ENCODE results near the gene ATXN7L3. TPM values are rescaled to one million over a fixed set of nuclear protein-coding genes. Genes with fewer than 3 reads are reported as not detected.

Gene ATXN7L3
- total RNA-seq, 1 experiment from 2014 or later = 65.7 TPM

GRCh38 chr17:44177640-44178039, 22.0 kb downstream of the ATXN7L3 start:
- POLR2A ChIA-PET = no interaction called here
- no peak for DNase-seq (ENCODE audit: unreplicated experiment)
- TF ChIP-seq CTCF (IDR thresholded peaks at IDR 0.05; ENCODE audit: unreplicated experiment) = no peak
- H3K36me3 Mint-ChIP-seq (ENCODE audit: insufficient read depth, unreplicated experiment) = peaks cover 21% of the 10 kb centered on the region
- H3K27ac Mint-ChIP-seq (ENCODE audit: low read depth, unreplicated experiment) = no peak overlapping the region
- H3K4me1 Mint-ChIP-seq (ENCODE audit: insufficient read depth, unreplicated experiment) = no peaks in the 10 kb centered on the region
- no peak overlapping the region for H3K4me3 Mint-ChIP-seq (ENCODE audit: unreplicated experiment)
- no peaks in the 10 kb centered on the region for H3K9me3 Mint-ChIP-seq (ENCODE audit: unreplicated experiment)
- no TSS peak for BruUV-seq (replicated peaks)
- no peaks in the 10 kb centered on the region for H3K27me3 Mint-ChIP-seq (ENCODE audit: insufficient read depth, unreplicated experiment)
- CTCF ChIA-PET = interaction anchor here (0.7 to 1.8 kb wide), 2 partner anchors 9 kb away, joined by 4 read pairs; partner anchors contain the start of gene TMUB2
- intact Hi-C loops (cut with micrococcal nuclease) = no loop called here

GRCh38 chr17:44176671-44177501, 22.8 kb downstream of the ATXN7L3 start:
- no peaks in the 10 kb centered on the region for H3K9me3 Mint-ChIP-seq (ENCODE audit: unreplicated experiment)
- ChIA-PET POLR2A (no interaction called here), CTCF (no interaction called here)

GRCh38 chr17:44176257-44176656, 23.4 kb downstream of the ATXN7L3 start:
- H3K27me3 Mint-ChIP-seq (ENCODE audit: insufficient read depth, unreplicated experiment) = no peaks in the 10 kb centered on the region
- no peaks in the 10 kb centered on the region for H3K4me1 Mint-ChIP-seq (ENCODE audit: insufficient read depth, unreplicated experiment)
- ChIA-PET CTCF (no interaction called here), POLR2A (interaction anchor here (0.9 to 1.5 kb wide), 2 partner anchors 10 to 25 kb away, joined by 4 to 7 read pairs; partner anchors contain the start of gene TMUB2)
- intact Hi-C loops (cut with micrococcal nuclease) = no loop called here
- no peaks in the 10 kb centered on the region for H3K9me3 Mint-ChIP-seq (ENCODE audit: unreplicated experiment)
- no peak for DNase-seq (ENCODE audit: unreplicated experiment)
- BruUV-seq (replicated peaks) = no TSS peak
- H3K36me3 Mint-ChIP-seq (ENCODE audit: insufficient read depth, unreplicated experiment) = peaks cover 11% of the 10 kb centered on the region
- TF ChIP-seq CTCF (IDR thresholded peaks at IDR 0.05; ENCODE audit: unreplicated experiment) = no peak
- H3K27ac Mint-ChIP-seq (ENCODE audit: low read depth, unreplicated experiment) = no peak overlapping the region
- no peak overlapping the region for H3K4me3 Mint-ChIP-seq (ENCODE audit: unreplicated experiment)

More at GRCh38 chr17:44176671-44177501, 22.8 kb downstream of the ATXN7L3 start:
- no peak for DNase-seq (ENCODE audit: unreplicated experiment)
- Mint-ChIP-seq H3K27me3 (ENCODE audit: insufficient read depth, unreplicated experiment) (no peaks in the 10 kb centered on the region), H3K27ac (ENCODE audit: low read depth, unreplicated experiment) (no peak overlapping the region), H3K36me3 (ENCODE audit: insufficient read depth, unreplicated experiment) (peaks cover 16% of the 10 kb centered on the region), H3K4me1 (ENCODE audit: insufficient read depth, unreplicated experiment) (no peaks in the 10 kb centered on the region), H3K4me3 (ENCODE audit: unreplicated experiment) (no peak overlapping the region)
- no TSS peak for BruUV-seq (replicated peaks)
- no peak for TF ChIP-seq CTCF (IDR thresholded peaks at IDR 0.05; ENCODE audit: unreplicated experiment)
- intact Hi-C loops (cut with micrococcal nuclease) = no loop called here

GRCh38 chr17:44174427-44174826, 25.3 kb downstream of the ATXN7L3 start:
- ChIA-PET CTCF (interaction anchor here (0.6 kb wide), 1 partner anchor 139 kb away, joined by 6 read pairs; no protein-coding TSS in a partner anchor), POLR2A (interaction anchor here (0.7 to 3.4 kb wide), 2 partner anchors 12 to 31 kb away, joined by 3 to 13 read pairs; partner anchors contain the start of gene TMUB2)

More at GRCh38 chr17:44174427-44174826, 25.3 kb downstream of the ATXN7L3 start:
- TF ChIP-seq CTCF (IDR thresholded peaks at IDR 0.05; ENCODE audit: unreplicated experiment) = no peak
- Mint-ChIP-seq H3K27me3 (ENCODE audit: insufficient read depth, unreplicated experiment) (no peaks in the 10 kb centered on the region), H3K9me3 (ENCODE audit: unreplicated experiment) (no peaks in the 10 kb centered on the region), H3K27ac (ENCODE audit: low read depth, unreplicated experiment) (no peak overlapping the region), H3K4me3 (ENCODE audit: unreplicated experiment) (no peak overlapping the region), H3K4me1 (ENCODE audit: insufficient read depth, unreplicated experiment) (no peaks in the 10 kb centered on the region), H3K36me3 (ENCODE audit: insufficient read depth, unreplicated experiment) (peaks cover 11% of the 10 kb centered on the region)
- intact Hi-C loops (cut with micrococcal nuclease) = no loop called here
- no TSS peak for BruUV-seq (replicated peaks)
- DNase-seq (ENCODE audit: unreplicated experiment) = no peak

Measured in MCF 10A (cell line).